NCI-H1930 (cell line): ENCODE results near the gene STEAP1.
"Not testable (repeated sequence)": the region's sequence is repeated elsewhere in the genome, so short reads cannot be mapped to it uniquely, and the experiment has no call there.

Source experiments
- DNase-seq, 2 experiments: peaks; one replicate each; lab custom pipeline; 2025; lab: John Stamatoyannopoulos, UW

Gene STEAP1

GRCh38 chr7:90153943-90154771 lies at the start of gene STEAP1:
Gene STEAP1 (plus strand): TSS chr7:90154469. CDS start chr7:90159789, 5,320 bp downstream.
- DNase-seq: peak; percentile 80 to 85

DNA sequence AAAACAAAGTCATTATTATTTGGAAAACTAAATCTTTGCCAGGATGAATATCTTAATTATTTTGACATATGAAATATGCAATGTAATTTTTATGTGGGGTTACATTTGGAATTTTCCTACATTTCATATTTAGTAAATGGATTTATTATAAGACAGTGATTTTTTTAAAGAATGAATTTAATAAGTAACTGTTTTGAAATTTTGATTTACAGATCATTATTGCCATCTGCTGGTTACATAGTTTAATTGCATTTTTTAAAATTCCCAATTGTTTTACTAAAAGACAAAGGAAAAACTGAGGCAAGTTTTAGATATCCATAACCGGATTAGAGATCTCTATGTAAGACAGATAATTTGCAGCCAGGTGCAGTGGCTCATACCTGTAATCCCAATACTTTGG lies 39.3 kb upstream of the STEAP1 start:
- not testable (repeated sequence) for DNase-seq

- DNase-seq: peak; percentile 26 to 27
Observed at GRCh38 chr7:90118551-90119177, 35.6 kb upstream of the STEAP1 start.

DNA sequence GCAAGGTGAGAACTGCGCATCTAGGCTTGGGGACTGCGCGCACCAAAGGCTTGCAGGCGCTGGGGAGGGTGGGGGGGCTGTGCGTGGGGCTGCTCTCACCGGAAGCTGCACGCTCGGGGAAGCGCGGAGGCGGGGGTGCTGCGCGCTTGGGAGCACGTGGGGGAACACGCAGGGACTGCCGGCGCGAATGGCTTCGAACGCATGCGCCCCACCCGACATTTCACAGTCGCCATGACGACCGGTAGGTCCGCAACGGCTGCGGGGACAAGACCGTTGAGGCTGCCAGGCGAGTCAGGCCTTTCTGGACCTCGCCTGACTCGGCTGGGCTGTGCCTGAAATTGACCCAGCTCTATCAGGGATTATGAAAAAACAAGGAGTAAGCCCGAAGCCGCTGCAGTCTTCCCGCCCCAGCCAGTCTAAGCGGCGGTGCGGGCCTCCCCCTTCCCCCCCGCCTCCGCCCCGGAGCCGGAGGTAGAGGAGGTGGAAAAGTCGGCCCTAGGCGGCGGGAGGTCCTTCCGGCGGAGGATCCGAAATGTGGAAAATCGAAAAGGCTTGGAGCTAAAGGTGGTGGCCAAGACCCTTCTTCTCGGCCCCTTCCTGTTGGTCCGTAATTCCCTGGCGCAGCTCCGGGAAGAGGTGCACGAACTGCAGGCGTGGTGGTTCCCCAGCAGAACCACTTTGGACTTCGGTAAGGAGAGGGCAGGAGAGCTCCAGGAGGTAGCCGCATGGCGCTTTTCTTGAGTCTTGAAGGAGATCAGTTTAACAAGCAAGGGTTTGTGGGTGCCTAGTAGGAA lies 34.9 kb upstream of the STEAP1 start:
- DNase-seq: peak; percentile 45 to 46

DNA sequence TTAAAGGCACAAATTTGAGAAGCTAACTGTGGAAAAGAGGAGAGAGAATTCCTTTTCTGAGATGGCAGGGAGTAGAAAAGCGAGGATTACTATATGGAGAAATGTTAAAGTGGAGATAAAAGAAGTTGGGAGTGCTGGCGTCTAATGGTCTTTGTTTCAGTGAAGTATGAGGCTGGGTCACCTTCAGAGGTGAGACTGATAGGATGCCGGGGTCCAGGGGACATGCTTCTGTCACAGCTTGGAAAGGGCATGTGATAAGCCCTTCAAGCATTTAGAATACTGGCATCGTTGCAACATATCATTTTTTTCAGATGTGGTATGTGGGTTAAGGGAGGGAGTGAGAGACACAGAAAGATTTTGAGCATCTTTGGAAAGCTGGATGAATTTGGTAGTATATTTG lies 34.1 kb upstream of the STEAP1 start:
- DNase-seq: not testable (repeated sequence)

DNA sequence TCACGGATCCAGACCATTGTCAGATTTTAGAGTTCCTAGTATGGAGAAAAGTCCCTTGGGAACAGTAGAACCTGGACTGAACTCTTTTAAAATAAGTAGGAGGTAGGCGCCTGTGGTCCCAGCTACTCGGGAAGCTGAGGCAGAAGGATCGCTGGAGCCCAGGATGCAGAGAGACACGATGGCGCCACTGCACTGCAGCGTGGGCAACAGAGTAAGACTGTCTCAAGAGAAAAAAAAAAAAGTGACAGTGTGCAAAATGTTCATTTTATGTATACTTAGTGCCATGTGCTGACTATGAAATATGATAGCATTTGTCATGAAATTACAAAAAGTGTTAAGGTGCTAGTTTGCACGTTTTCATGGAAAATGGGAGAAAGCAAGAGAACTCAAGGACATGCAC lies 22.5 kb upstream of the STEAP1 start:
- DNase-seq: not testable (repeated sequence)

GRCh38 chr7:90147079-90147960 lies 6.9 kb upstream of the STEAP1 start:
- DNase-seq: not testable (repeated sequence)

- DNase-seq: not testable (repeated sequence)
Observed at GRCh38 chr7:90149428-90149827, 4.8 kb upstream of the STEAP1 start.

GRCh38 chr7:90151884-90152283 lies 2.4 kb upstream of the STEAP1 start:
- DNase-seq: not testable (repeated sequence)

GRCh38 chr7:90152642-90153253 lies 1.5 kb upstream of the STEAP1 start:
- peak in 1 of 2 experiments; percentile 14 for DNase-seq

- no peak for DNase-seq
Observed at GRCh38 chr7:90155206-90155605, 937 bp downstream of the STEAP1 start.

GRCh38 chr7:90157331-90157730 lies 3.1 kb downstream of the STEAP1 start:
- not testable (repeated sequence) for DNase-seq

GRCh38 chr7:90157761-90158350 lies 3.6 kb downstream of the STEAP1 start:
- DNase-seq: not testable (repeated sequence)

GRCh38 chr7:90163534-90163933 lies 9.3 kb downstream of the STEAP1 start:
- no peak for DNase-seq

GRCh38 chr7:90165724-90166123 lies 11.5 kb downstream of the STEAP1 start:
- no peak for DNase-seq

DNA sequence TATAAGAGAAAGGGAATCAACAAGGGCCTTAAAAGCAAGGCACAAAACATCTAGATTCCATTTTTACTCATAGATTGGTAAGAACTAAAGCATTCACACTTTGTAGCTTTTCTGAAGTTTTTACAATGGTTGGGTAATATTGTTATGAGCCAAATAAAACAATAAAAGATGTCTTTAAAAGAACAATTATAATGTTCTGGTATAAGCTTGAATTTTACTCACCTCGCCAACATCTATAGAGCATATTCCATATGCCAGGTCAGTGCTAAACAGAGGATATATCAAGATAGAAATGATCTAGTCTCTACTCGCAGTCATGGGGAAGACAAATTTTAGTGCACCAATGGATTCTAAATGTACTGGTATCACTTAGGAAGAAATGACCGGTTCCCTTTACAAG lies 11.9 kb downstream of the STEAP1 start:
- no peak for DNase-seq

DNA sequence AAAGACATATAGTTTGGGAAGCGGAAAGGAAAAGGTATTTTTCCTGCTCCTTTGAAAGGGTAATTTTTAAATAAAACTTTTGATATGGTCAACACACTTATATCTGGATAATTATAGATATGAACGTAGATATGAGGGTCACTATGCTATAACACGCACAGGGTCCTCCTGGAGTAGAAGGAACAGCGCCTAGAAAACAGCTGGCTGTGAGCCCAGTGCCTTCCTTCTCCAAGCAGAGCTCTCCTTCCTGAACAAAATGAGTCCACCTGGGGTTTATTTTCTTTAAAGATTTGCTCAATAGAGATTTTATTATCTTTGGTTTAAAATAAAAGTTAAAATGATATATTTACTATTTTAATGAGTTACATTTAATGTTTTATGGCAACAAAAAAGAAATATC lies 13.1 kb downstream of the STEAP1 start:
- no peak for DNase-seq

DNA sequence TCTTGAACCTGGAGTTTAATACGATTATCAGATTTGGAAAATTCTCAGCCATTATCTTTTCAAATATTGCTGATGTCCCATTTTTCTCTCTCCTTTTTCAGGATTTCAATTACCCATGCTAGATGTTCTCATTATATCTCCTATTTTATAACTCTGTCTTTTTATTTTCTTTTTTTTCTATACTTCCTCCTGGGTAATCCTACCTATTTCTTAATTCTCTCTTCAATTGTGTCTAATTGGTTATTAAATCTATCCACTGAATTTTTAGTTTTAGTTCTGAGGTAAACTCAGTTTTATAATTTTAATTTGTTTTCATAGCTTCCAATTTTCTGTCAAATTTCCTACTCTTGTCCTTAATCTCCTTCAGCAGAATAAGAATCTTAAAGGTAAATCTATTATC lies 15.6 kb downstream of the STEAP1 start:
- DNase-seq: no peak

GRCh38 chr7:90172121-90172520 lies 17.9 kb downstream of the STEAP1 start:
- DNase-seq: no peak

DNA sequence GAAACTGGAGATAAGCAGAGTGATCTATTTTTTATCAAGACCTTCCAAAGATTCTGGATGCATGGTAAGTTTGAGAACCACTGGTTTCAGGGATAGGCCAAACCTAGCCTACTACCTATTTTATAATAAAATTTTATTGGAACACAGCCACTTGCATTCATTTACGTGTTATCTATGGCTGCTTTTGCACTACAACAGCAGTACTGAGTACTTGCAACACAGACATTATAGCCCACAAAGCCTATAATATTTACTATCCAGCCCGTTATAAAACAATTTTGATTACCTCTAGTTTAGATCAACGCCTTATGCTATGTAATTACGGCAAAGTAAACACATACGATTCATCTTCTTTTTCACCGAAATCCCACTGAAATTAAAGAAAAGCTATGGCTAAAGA lies 18.4 kb downstream of the STEAP1 start:
- no peak for DNase-seq
